WTC11 (cell line): ENCODE results near the gene TSPAN1. TPM values are rescaled to one million over a fixed set of nuclear protein-coding genes. Genes with fewer than 3 reads are reported as not detected.

Experiments
- ATAC-seq: fragments of 200-7000 bp; cut with Tn5 transposase; 2 replicates; pipeline ENCODE4 v1.10.0; 2021; ENCODE audit warnings: mild to moderate bottlenecking, moderate library complexity
- CTCF ChIA-PET: fragments of 300-600 bp; sonication (Branson Sonifier 250); formaldehyde crosslinking; loops from one replicate; lab custom pipeline; 2021; ENCODE audit warnings: antibody characterized with exemption; lab: Charles Lee
- POLR2A ChIA-PET: fragments of 350-600 bp; sonication (Branson Sonifier 250); formaldehyde crosslinking; loops from one replicate; lab custom pipeline; 2021; ENCODE audit warnings: antibody characterized with exemption; lab: Charles Lee
- DNase-seq: peaks from one replicate; pipeline ENCODE4 v3.0.0; 2021; ENCODE audit warnings: low spot score
- H3K27ac Mint-ChIP-seq: 2 replicates; pipeline ENCODE4 v1.8.0; 2021; ENCODE audit warnings: mixed read lengths
- H3K27me3 Mint-ChIP-seq: 2 replicates; pipeline ENCODE4 v1.8.0; 2021; ENCODE audit warnings: low read depth, mild to moderate bottlenecking, moderate library complexity, mixed read lengths
- H3K36me3 Mint-ChIP-seq: 2 replicates; pipeline ENCODE4 v1.8.0; 2021; ENCODE audit warnings: mixed read lengths
- H3K4me1 Mint-ChIP-seq: 2 replicates; pipeline ENCODE4 v1.8.0; 2022; ENCODE audit warnings: mixed read lengths
- H3K4me3 Mint-ChIP-seq: 2 replicates; pipeline ENCODE4 v1.8.0; 2021; ENCODE audit warnings: mild to moderate bottlenecking, moderate library complexity, mixed read lengths
- H3K9me3 Mint-ChIP-seq: 2 replicates; pipeline ENCODE4 v1.8.0; 2021; ENCODE audit warnings: mixed read lengths
- CREB1 ChIP-seq: sonication (generic); formaldehyde crosslinking; IDR thresholded peaks from 2 replicates; pipeline ENCODE4 v1.8.0; 2023; ENCODE audit warnings: mild to moderate bottlenecking, missing genetic modification reagents
- E2F1 ChIP-seq: sonication (generic); formaldehyde crosslinking; IDR thresholded peaks from 2 replicates; pipeline ENCODE4 v1.8.0; 2022; ENCODE audit warnings: mild to moderate bottlenecking, missing genetic modification reagents
- GABPB1 ChIP-seq: sonication (generic); formaldehyde crosslinking; IDR thresholded peaks from 2 replicates; pipeline ENCODE4 v1.8.1; 2023; ENCODE audit warnings: mild to moderate bottlenecking, missing genetic modification reagents
- KAT7 ChIP-seq: sonication (generic); formaldehyde crosslinking; IDR thresholded peaks from 2 replicates; pipeline ENCODE4 v1.8.1; 2023; ENCODE audit warnings: missing genetic modification reagents, mild to moderate bottlenecking, borderline replicate concordance
- MXD4 ChIP-seq: fragments of 250-450 bp; sonication (Bioruptor Pico); IDR thresholded peaks from 2 replicates; pipeline ENCODE4 v1.8.0; 2021; ENCODE audit warnings: mild to moderate bottlenecking, moderate library complexity, borderline replicate concordance
- NR1H2 ChIP-seq: sonication (generic); formaldehyde crosslinking; IDR thresholded peaks from 2 replicates; pipeline ENCODE4 v1.9.0; 2021; ENCODE audit warnings: mild to moderate bottlenecking, moderate library complexity, missing genetic modification reagents
- PREB ChIP-seq: sonication (generic); formaldehyde crosslinking; IDR thresholded peaks from 2 replicates; pipeline ENCODE4 v1.8.1; 2022; ENCODE audit warnings: mild to moderate bottlenecking, missing genetic modification reagents, moderate library complexity, borderline replicate concordance
- PRRX2 ChIP-seq: fragments of 250-450 bp; sonication (Bioruptor Pico); IDR thresholded peaks from 2 replicates; pipeline ENCODE4 v1.8.0; 2021; ENCODE audit warnings: mild to moderate bottlenecking
- RORB ChIP-seq: fragments of 250-450 bp; sonication (Bioruptor Pico); IDR thresholded peaks from 2 replicates; pipeline ENCODE4 v1.9.0; 2021; ENCODE audit warnings: mild to moderate bottlenecking
- ZNF317 ChIP-seq: sonication (generic); formaldehyde crosslinking; IDR thresholded peaks from 2 replicates; pipeline ENCODE4 v1.8.1; 2023; ENCODE audit warnings: low read depth, mild to moderate bottlenecking, moderate library complexity, missing genetic modification reagents, borderline replicate concordance
- ZNF416 ChIP-seq: fragments of 250-450 bp; sonication (Bioruptor Pico); IDR thresholded peaks from 2 replicates; pipeline ENCODE4 v1.9.0; 2021; ENCODE audit warnings: mild to moderate bottlenecking, inconsistent platforms
- ZNF423 ChIP-seq: fragments of 250-450 bp; sonication (Bioruptor Pico); IDR thresholded peaks from 2 replicates; pipeline ENCODE4 v2.1.2; 2022; ENCODE audit warnings: mild to moderate bottlenecking, moderate library complexity
- ZNF425 ChIP-seq: fragments of 250-450 bp; sonication (Bioruptor Pico); conservative IDR thresholded peaks from 2 replicates; pipeline ENCODE4 v1.9.0; 2021; ENCODE audit warnings: mild to moderate bottlenecking
- ZNF532 ChIP-seq: fragments of 250-450 bp; sonication (Bioruptor Pico); IDR thresholded peaks from 2 replicates; pipeline ENCODE4 v1.9.0; 2021; ENCODE audit warnings: mild to moderate bottlenecking, borderline replicate concordance
- total RNA-seq: library from RNA; stranded (reverse); gene quantifications from 3 replicates; pipeline ENCODE4 v1.2.3, GENCODE V29; 2021
- TF ChIP-seq, protein P1 (sequence below): sonication (generic); formaldehyde crosslinking; IDR thresholded peaks from 2 replicates; pipeline ENCODE4 v1.8.0; 2023; ENCODE audit warnings: mild to moderate bottlenecking, missing genetic modification reagents
- TF ChIP-seq, protein P2 (sequence below): sonication (generic); formaldehyde crosslinking; IDR thresholded peaks from 2 replicates; pipeline ENCODE4 v1.8.1; 2023; ENCODE audit warnings: mild to moderate bottlenecking, moderate library complexity, missing genetic modification reagents
- TF ChIP-seq, protein P3 (sequence below): sonication (generic); formaldehyde crosslinking; IDR thresholded peaks from 2 replicates; pipeline ENCODE4 v1.8.0; 2022; ENCODE audit warnings: missing genetic modification reagents

The TSPAN1 gene
- total RNA-seq, 1 experiment from 2014 or later = 0.50 TPM

- DNase-seq = no peak
- H3K36me3 Mint-ChIP-seq = no peaks in the 10 kb centered on the region
- CTCF ChIA-PET = interaction anchor here (0.6 to 1.2 kb wide), 3 partner anchors 10 to 71 kb away, joined by 3 to 4 read pairs (median 4); no protein-coding TSS in a partner anchor
- H3K27me3 Mint-ChIP-seq = peaks cover 20% of the 10 kb centered on the region
- TF ChIP-seq PREB = no peak
- TF ChIP-seq, all 79 proteins: peak for 0
- POLR2A ChIA-PET = no interaction called here
- no peak overlapping the region for H3K4me3 Mint-ChIP-seq
- no peaks in the 10 kb centered on the region for H3K9me3 Mint-ChIP-seq
- ATAC-seq = peak; percentile 8; the same call in 1 of the 2 replicates
- no peak overlapping the region for H3K27ac Mint-ChIP-seq
- peaks cover 10% of the 10 kb centered on the region for H3K4me1 Mint-ChIP-seq
Observed at GRCh38 chr1:46173361-46173856, 1.5 kb upstream of the TSPAN1 start.

DNA sequence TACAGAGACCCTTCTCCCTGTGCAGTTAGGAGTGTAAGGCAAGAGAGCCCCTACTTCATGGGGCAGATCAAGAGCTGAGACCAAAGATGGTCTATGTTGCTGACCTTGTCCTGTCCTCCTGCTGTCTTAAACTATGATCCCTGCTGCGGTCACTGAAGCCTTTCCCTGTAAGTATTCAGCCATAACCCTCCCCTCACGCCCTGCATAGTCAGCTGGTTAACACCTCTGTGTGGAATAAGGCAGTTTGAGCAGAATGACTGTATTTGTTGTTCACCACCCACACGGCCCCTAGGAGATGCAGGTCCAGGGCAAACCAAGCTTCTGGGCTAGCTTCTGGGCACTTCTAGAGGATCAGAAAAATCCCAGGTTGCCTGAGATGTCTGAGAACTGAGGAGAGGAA lies 356 bp downstream of the TSPAN1 start:
- H3K4me1 Mint-ChIP-seq = peaks cover 10% of the 10 kb centered on the region
- H3K9me3 Mint-ChIP-seq = no peaks in the 10 kb centered on the region
- ATAC-seq = no peak
- no peaks in the 10 kb centered on the region for H3K36me3 Mint-ChIP-seq
- POLR2A ChIA-PET = no interaction called here
- CTCF ChIA-PET = interaction anchor here (0.9 kb wide), 1 partner anchor 102 kb away, joined by 3 read pairs; no protein-coding TSS in a partner anchor
- no peak overlapping the region for H3K27ac Mint-ChIP-seq
- H3K4me3 Mint-ChIP-seq = no peak overlapping the region
- DNase-seq = no peak
- TF ChIP-seq ZNF423 (no peak), ZNF317 (no peak), KAT7 (CRISPR knock-in tag) (no peak), ZNF532 (CRISPR knock-in tag) (no peak), MXD4 (no peak), RORB (no peak), ZNF416 (CRISPR knock-in tag) (no peak), NR1H2 (CRISPR knock-in tag) (no peak), PRRX2 (CRISPR knock-in tag) (no peak), ZNF425 (CRISPR knock-in tag) (no peak), CREB1 (CRISPR knock-in tag) (no peak), E2F1 (CRISPR knock-in tag) (no peak), GABPB1 (CRISPR knock-in tag) (no peak)
- TF ChIP-seq, protein P1, sequence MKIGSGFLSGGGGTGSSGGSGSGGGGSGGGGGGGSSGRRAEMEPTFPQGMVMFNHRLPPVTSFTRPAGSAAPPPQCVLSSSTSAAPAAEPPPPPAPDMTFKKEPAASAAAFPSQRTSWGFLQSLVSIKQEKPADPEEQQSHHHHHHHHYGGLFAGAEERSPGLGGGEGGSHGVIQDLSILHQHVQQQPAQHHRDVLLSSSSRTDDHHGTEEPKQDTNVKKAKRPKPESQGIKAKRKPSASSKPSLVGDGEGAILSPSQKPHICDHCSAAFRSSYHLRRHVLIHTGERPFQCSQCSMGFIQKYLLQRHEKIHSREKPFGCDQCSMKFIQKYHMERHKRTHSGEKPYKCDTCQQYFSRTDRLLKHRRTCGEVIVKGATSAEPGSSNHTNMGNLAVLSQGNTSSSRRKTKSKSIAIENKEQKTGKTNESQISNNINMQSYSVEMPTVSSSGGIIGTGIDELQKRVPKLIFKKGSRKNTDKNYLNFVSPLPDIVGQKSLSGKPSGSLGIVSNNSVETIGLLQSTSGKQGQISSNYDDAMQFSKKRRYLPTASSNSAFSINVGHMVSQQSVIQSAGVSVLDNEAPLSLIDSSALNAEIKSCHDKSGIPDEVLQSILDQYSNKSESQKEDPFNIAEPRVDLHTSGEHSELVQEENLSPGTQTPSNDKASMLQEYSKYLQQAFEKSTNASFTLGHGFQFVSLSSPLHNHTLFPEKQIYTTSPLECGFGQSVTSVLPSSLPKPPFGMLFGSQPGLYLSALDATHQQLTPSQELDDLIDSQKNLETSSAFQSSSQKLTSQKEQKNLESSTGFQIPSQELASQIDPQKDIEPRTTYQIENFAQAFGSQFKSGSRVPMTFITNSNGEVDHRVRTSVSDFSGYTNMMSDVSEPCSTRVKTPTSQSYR (CRISPR knock-in tag) = no peak
- TF ChIP-seq, protein P2, sequence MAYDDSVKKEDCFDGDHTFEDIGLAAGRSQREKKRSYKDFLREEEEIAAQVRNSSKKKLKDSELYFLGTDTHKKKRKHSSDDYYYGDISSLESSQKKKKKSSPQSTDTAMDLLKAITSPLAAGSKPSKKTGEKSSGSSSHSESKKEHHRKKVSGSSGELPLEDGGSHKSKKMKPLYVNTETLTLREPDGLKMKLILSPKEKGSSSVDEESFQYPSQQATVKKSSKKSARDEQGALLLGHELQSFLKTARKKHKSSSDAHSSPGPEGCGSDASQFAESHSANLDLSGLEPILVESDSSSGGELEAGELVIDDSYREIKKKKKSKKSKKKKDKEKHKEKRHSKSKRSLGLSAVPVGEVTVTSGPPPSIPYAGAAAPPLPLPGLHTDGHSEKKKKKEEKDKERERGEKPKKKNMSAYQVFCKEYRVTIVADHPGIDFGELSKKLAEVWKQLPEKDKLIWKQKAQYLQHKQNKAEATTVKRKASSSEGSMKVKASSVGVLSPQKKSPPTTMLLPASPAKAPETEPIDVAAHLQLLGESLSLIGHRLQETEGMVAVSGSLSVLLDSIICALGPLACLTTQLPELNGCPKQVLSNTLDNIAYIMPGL (CRISPR knock-in tag) = no peak
- TF ChIP-seq, protein P3, sequence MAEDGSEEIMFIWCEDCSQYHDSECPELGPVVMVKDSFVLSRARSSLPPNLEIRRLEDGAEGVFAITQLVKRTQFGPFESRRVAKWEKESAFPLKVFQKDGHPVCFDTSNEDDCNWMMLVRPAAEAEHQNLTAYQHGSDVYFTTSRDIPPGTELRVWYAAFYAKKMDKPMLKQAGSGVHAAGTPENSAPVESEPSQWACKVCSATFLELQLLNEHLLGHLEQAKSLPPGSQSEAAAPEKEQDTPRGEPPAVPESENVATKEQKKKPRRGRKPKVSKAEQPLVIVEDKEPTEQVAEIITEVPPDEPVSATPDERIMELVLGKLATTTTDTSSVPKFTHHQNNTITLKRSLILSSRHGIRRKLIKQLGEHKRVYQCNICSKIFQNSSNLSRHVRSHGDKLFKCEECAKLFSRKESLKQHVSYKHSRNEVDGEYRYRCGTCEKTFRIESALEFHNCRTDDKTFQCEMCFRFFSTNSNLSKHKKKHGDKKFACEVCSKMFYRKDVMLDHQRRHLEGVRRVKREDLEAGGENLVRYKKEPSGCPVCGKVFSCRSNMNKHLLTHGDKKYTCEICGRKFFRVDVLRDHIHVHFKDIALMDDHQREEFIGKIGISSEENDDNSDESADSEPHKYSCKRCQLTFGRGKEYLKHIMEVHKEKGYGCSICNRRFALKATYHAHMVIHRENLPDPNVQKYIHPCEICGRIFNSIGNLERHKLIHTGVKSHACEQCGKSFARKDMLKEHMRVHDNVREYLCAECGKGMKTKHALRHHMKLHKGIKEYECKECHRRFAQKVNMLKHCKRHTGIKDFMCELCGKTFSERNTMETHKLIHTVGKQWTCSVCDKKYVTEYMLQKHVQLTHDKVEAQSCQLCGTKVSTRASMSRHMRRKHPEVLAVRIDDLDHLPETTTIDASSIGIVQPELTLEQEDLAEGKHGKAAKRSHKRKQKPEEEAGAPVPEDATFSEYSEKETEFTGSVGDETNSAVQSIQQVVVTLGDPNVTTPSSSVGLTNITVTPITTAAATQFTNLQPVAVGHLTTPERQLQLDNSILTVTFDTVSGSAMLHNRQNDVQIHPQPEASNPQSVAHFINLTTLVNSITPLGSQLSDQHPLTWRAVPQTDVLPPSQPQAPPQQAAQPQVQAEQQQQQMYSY (CRISPR knock-in tag) = no peak
- TF ChIP-seq, all 79 proteins: peak for 0
- peaks cover 6% of the 10 kb centered on the region for H3K27me3 Mint-ChIP-seq
